Pons (tissue), 1 donor: ENCODE data around the gene ADD3.

Experiments
- DNase-seq: peaks from one replicate; pipeline ENCODE4 v3.0.0-alpha.2; 2016; ENCODE audit warnings: low spot score

Gene ADD3, protein sequence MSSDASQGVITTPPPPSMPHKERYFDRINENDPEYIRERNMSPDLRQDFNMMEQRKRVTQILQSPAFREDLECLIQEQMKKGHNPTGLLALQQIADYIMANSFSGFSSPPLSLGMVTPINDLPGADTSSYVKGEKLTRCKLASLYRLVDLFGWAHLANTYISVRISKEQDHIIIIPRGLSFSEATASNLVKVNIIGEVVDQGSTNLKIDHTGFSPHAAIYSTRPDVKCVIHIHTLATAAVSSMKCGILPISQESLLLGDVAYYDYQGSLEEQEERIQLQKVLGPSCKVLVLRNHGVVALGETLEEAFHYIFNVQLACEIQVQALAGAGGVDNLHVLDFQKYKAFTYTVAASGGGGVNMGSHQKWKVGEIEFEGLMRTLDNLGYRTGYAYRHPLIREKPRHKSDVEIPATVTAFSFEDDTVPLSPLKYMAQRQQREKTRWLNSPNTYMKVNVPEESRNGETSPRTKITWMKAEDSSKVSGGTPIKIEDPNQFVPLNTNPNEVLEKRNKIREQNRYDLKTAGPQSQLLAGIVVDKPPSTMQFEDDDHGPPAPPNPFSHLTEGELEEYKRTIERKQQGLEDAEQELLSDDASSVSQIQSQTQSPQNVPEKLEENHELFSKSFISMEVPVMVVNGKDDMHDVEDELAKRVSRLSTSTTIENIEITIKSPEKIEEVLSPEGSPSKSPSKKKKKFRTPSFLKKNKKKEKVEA

DNA sequence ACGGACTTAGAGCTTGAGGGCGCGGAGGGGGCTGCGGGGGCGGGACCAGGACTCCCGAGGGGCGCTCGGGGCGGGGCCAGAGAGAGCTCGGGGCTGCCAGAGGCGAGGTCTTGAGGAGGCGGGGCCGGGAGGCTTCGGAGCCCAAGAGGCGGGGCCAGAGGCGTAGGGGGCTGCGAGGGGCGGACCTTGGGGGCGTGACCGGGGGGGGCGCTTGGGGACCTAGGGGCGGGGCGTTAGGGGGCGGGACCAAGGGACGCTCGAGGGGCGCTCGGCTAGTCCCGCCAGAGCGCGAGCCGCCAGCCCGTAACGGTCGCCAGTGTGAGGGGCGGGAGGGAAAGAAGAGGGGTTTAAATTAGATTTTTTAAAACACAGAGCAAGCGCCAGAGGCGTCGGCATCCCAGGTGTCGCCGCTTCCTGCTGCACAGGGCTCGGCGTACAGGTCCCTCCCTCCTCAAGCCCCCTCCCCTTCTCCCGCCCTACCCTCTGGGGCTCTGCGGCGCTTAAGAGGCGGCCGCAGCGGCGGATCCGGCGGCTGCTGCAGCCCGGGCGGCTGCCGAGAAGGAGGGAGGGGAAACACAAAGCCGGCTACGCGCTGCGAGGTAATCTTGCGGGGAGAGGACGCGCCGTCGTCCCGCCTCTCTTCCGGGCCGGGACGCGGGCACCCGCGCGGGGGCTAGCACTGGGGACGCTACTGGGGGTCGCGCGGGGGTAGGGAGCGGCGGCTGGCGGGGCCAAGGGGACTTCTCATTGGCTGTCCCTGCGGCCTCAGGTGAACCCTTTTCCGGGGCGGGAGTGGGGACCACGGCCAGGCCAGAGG, at the start of gene ADD3:
Gene ADD3, plus strand, starts transcription at position 284 of the 817 bp plus-strand sequence. CDS start 92,670 bp downstream, outside the sequence.
- DNase-seq = peak; percentile 95

DNA sequence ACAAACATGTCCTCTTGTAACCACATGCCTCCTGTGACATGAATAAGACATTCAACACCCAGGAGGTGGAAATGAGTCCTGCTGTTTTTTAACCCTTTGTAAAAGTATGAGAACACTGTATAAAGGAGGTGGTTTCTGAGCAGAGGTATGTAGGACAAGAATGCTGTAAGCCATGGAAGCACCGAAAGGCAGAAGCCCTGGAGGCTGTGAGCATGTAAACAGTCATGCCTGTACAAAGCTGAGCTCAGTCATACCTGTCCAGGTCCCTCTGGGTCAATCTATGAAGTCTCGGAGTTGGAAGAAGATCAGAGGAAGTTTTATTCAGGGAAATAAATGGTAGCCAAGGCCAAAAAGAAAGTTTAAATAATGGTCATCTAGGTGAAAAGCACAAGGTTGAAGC, 49.7 kb upstream of the ADD3 start:
- DNase-seq = no peak

DNA sequence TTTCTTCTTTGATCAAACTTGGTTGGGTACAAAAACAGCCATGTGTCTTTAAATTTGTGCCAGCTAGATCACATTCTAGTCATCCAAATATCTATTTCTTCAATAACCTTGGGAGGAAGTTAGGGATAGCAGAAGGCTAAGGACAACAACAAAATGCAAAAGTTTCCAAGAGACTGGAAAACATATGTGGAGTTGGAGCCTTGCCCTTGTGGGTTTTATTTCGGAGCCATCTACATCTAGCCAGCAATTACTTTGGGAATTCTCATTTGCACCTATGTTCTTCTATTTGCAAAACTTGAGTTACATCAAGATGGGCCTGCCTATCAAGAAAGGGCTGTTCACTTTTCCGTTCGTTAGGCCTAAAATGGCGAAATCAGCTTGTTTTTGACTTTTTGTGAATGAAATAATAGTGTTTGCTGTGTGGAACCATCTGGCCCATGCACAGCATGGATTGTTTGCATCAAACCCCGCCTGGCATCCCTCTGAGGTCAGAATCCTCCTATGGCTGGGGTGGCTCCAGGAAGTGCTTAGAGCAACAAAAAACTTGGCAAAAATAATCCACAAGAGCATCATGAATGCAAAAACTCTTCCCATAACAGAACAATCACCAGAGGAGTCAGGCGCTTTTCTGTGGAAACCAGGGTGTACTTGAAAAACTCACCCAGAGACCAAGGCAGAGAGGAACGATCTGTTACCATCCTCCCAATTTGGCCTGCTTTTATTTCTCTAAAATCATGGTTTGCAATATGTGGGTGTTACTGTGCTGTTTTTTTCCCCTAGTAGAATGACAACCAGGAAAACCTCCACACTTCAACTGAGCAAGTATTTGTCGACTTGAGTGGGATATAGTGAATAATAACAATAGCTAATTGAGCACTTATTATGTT, 48.3 kb upstream of the ADD3 start:
- no peak for DNase-seq

DNA sequence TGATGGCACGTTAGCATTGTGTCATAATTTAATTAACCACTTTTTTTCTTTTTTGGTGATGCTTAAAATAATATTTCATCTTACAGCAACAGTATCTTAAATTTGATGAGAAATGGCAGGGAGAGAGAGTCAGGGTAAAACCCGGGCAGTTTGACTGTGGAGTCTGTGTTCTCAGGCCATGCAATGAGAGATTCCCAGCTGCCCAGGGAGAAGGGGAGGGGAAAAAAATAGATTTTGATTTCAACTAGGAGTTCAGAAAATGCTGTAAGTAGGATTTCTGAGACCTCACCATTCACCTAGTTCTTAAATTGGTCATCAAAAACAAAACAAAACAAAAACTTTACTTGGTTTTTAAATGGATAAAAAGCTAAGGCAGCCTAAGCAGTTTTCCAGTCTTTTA, 47.1 kb upstream of the ADD3 start:
- DNase-seq = no peak

DNA sequence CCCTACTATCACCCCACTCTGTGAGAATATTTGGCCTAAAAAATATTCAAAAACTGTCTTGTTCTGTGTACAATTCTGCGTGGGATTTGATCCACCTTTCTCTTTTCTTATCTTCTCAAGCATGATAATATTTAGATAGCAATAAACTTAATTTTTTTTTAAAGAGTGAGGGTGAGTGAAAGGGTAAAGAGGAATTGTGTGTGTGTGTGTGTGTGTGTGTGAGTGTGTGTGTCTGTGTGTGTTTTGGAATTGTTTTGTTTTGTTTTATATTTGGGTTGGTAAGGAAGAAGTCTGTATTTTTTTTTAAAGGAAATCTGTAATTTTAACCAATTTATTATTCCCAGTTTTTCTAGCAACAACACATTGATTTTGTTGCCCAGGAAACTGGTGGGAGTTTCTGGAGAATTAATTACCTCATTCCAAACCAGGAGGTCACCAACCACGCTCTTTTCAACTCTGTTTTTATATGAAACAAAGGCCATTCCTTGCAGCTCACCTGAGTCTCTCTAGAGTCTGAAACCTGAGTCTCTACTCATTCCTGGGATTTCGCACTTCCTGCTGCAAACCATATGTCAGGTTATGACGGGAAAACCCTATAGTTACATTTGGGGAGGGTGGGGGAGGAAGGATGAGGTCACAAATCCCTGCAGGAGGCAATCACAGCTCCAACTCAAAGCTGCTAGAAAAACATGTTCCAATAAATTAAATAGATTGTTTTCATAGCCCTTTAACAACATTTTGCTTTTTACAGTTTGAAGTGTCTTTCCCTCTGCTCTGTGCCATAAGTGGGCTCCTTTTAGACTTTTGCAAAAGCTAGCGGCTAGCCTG, 46.4 kb upstream of the ADD3 start:
- DNase-seq = no peak

DNA sequence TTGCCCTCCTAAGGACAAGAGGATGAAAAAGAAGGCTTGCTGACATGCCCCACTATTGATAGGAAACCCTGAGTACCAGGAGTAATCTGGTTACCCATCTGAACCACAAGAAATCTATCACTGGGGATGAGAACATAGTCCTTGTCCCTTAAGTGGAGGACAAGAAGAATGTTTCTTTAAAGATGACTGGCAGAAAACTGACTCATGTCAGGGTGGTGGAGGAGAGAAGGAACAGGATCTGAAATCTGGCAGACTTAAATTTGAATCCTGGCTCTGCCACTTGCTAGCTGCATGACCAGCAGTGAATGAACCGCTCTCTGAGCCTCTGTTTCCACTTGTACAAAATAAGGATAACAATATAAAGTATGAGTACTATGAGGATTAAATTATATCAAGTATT, 45.5 kb upstream of the ADD3 start:
- DNase-seq = no peak

DNA sequence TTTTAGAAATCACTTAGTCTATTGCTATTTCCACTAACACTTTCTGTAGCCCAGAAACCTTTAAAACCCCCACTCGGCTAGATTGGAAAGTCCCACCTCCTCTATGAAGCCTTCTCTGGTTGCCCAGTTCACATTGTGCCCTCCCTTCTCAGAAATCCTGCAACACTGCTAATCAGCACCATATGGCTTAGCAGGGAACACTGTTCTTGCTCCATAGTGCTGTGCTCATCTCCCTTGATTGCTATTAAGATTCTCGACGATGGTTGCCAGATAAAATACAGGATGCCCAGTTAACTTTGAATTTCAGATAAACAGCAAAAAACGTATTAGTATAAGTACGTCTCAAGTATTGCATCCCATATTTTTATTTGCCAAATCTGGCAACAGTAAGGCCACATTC, 44.3 kb upstream of the ADD3 start:
- DNase-seq = no peak

DNA sequence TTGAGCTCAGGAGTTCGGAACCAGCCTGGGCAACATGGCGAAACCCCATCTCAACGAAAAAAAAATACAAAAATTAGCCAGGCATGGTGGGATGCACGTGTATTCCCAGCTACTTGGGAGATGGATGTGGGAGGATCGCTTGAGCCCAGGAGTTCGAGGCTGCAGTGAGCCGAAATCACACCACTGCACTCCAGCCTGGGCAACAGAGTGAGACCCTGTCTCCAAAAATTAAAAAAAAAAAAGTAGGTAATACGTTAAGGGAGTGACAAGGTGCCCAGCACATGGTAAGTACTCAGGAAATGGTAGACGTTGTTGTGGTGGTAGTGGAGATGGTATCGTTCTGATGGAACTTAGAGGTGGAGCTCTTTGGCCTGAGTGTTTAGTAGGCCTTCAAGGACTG, 43.5 kb upstream of the ADD3 start:
- DNase-seq = no peak

DNA sequence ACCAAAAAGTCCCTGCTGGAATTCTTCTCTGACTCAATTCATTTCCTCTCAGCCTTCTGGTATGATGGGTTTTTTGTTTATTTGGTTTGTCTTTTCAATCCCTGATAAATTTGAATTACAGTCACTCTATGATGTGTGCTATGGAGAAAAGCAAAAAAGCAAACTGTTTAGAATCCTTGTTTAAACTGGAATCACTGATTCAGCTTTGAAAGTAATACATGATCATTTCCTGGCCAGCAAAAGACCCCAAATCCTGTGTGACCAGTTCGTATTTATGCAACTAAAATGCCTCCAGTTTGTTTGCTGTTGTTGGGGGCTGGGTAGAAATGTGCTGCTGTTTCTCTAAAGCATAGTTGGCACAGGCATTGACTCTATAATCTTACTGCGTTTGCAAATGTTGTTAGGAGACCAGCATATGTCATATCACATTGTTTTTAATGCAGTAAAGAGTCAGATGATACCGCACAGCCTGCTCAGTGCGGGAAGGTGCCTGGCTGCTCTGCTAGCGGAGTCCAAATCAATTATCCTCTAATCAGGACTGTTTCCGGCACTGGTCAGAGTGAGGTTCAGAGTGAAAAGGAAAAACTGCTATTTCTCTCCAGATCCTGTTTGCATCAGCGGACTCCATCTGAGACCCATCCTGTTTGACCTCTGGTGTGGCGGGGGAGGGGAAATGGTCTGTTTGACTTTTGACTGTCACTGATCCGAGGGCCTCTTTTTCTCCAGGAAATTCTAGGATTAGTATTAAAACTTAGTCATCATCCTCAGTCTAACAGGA, 40.6 kb upstream of the ADD3 start:
- DNase-seq = no peak

DNA sequence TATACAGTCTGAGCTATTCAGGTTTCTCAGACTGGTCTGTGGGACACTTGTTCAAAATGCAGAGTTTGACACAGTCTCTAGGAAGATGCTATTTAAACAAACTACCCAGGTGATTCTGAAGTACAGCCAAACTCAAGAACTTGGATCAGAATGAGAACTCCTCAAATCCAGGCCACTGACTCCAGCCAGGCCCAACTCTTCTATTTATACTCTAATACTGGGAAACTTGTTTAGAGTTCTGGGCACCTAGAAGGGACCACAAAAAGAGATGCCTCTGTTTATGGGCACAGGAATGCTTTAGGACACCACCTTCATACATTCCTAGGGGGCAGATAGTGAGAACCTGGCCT, 40.1 kb upstream of the ADD3 start:
- no peak for DNase-seq

DNA sequence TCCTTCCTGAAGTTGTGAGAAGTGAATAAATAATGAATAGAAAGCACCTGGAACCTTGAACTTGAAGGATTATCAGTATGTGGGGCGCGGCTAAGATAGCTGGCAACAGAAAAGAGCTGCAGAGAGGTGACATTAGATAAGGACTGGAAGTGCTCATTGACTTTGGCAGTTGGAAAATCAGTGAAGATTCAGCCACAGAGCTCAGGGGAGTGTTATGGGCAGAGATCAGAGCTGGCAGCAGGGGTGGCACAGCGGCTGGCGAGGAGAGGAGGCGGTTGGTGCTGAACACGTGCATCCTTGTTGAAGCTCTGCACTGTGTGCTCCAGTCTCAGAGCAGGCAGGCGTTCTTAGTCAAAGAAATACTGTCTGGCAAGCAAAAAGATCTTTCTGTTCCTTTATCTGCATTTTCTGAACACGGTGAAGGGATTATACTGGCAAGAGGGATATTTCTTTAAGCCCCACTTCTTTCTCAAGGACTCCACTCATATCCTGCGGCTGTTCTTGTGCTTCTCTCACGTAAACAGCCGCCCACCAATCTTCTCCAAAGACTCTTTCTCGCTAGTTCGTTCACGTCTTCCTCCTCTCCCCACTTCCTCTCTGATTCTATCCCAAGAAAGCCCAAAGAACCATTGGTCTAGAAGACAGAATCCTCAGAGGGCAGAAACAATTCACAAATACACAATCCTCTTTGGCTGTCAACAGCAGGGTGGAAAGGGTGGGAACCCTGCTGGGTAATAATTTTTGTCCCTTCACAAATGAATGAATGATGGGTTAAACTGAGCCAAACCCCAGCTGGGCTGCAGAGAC, 38.6 kb upstream of the ADD3 start:
- peak; percentile 47 for DNase-seq

DNA sequence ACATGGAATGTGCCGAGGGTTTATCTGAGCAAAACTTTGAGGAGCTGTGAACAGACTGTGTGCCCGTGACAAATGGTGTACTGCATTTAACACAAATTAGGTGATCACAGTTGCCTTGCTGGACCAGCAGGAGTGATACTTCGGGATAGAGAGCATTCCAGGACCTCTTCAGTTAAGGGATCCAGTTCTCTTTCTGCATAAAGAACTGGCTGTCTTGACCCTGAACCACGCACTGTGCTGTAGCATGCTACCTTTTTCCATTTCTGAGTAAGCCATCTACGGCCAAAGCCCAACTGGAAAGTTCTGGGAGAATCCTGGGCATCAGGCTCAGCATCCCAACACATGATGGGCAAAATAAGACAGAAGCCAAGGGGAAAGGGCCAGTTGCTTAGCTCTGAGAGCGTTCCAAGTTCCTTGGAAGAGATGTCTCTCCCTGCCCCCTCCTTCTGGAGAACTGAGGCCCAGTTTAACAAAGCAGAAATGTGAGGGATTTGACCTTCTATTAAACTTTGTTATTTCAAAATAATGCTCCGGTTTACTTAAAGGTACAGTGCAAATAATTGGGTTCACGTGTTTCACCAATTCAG, 37.9 kb upstream of the ADD3 start:
- no peak for DNase-seq

DNA sequence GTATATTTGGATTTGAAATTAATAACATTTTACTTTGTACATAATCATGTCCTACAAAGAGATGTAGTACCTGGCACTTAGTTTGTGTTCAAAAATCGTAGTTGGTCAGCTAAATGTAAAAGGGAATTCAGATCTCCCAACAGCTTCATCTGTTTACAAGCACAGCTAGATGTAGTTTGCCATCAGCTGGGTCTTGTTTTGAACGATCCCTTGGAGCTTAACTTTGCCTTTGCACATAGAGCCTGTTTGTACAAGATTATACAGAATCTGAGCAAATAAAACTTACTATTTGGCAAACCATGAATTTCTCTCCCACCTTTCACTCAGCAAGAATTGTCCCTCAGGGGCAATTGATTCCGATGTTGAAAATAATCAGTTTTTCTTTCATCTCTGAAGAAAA, 36.1 kb upstream of the ADD3 start:
- no peak for DNase-seq

DNA sequence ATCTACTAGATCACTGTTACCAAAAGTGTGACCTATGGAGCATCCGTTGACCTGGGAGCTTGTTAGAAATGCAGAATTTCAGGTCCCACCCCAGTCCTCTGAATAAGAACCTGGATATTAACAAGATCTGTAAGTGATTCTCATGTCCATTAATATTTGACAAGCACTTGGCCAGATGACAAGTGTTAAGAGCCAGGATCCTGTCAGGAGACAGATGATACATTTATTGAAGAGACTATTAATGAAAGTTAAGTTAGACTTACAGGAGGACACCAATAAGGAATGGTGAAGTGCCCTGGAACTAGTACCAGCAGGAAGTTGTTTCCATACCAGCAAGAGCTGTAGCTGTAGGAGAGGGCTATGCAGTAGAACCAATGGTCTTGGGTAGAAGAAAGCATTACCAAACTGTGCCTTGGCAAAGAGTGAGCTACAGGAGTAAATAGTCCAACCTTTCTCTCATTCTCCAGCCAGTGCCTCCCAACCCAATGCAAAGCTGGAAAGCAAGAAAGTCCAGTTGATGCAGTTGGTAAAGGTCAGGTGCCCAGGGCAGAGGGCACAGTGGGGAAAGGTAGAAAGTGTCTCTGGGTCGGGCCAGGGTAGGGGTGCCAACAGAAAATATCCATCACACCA, 35.3 kb upstream of the ADD3 start:
- DNase-seq = no peak

DNA sequence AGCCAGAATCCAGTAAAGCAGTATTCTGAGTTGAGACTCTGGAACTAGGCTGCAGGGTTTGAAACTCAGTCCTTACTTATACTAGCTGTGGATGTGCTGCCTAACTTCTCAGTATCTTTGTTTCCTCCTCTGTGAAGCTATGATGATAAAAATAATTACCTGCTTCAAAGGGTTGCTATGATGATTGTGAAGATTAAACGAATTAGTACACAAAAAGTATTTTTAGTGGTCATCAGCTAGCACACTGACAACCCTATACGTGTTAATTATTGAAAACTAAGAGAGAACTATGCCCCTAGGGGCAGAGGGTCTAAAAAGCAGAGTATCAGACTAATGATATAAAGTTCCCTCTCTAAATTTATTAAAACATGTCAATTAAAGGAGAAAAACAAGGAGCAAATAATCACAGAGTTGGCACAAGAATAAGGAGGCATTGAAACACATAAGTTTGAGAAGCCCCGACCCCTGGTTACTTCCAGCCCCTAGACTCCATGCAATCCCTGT, 34.4 kb upstream of the ADD3 start:
- DNase-seq = no peak

DNA sequence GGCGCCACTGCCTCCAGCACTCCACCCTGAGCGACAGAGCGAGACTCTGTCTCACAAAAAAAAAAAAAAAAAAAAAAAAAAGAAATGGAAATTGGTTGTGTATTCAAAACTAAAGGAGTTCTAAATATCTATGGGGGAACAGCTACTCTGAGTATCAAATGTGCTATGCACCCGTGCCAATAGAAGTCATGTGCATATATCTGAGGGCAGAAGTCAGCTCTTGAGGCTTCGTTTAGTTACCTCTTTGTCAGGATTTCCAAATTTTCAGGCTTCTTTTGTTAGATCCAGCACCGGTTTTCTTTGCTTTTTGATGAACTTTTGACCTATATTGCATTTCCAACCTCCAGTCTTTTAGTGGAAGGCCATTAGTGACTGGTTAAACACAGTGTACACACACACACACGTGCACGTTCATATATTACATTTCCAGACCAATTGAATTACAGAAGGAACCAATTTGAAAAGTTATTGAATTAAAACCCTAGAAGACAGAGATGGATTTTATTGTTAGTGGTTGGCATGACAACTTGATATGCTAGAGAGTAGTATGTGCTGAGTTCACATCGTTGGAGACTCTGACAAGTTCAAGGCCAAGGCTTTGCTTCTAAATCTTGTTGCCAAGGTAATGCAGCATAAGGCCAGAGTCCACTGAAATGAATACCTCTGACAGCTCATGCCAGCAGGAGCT, 33.1 kb upstream of the ADD3 start:
- no peak for DNase-seq
